GM21529 (cell line): ENCODE results near the gene OSGEPL1.
"Not testable (repeated sequence)": the region's sequence is repeated elsewhere in the genome, so short reads cannot be mapped to it uniquely, and the experiment has no call there.

Source experiments
- ATAC-seq: cut with Tn5 transposase; IDR thresholded peaks from one replicate; pipeline ENCODE4 v1.9.1; 2021; ENCODE audit not compliant: unreplicated experiment

The OSGEPL1 gene, protein sequence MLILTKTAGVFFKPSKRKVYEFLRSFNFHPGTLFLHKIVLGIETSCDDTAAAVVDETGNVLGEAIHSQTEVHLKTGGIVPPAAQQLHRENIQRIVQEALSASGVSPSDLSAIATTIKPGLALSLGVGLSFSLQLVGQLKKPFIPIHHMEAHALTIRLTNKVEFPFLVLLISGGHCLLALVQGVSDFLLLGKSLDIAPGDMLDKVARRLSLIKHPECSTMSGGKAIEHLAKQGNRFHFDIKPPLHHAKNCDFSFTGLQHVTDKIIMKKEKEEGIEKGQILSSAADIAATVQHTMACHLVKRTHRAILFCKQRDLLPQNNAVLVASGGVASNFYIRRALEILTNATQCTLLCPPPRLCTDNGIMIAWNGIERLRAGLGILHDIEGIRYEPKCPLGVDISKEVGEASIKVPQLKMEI

DNA sequence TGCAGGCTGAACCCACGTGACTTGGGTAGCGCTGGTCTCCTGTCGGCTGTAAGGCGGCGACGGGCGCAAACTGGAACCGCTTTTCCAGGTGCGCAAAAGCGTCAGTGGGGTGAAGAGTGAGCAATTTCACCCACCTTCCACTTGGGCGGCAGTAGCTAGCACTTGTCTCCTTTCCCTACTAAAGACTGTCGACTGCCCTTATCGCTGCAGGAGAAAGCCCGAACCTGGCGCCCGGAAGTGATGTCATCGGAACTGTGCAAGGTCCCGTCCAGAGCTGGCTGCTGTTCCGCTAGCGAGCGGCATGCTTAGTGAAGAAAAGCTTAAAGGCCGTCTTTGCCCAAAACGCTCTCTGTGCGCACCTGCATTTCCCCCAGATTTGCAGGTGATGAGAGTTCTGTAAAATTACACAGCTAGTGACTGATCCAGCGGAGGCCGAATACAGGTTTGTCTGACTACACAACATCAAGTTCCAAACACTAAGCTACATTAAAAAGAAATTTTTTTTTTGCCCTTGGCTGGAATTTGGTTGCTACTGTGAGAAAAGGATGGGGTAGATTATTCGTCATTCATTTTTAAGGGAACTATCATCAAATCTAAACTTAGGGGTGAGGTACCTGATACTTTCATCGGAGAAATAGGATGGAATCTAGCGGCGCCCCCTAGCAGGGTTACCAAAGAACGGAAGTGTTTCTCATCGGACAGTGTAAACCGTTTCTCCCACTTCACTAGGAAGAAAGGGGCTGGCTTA is at the start of gene OSGEPL1:
Gene OSGEPL1, minus strand, starts transcription at position 242 of the 748 bp plus-strand sequence. CDS start 1,152 bp downstream, outside the sequence.
- peak; percentile 96 for ATAC-seq

DNA sequence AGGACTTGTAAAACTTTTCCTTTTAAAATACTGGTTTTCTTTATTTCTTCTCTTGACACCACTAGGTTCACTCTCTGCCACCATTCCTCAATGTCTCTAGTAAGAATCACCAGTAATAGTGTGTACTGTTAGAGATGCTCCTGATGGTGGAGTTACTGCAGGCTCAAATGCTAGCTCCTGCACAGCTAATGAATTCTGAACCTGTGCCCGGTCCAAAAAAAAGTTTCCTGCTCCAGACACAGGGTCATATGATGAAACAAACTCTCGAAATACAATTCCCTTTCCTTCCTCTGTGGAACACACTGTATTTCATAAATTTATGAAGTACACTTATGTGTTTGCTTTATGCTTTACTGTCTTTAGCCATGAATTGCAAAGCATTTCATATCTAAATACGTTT is 40.8 kb upstream of the OSGEPL1 start:
- ATAC-seq, result no peak

DNA sequence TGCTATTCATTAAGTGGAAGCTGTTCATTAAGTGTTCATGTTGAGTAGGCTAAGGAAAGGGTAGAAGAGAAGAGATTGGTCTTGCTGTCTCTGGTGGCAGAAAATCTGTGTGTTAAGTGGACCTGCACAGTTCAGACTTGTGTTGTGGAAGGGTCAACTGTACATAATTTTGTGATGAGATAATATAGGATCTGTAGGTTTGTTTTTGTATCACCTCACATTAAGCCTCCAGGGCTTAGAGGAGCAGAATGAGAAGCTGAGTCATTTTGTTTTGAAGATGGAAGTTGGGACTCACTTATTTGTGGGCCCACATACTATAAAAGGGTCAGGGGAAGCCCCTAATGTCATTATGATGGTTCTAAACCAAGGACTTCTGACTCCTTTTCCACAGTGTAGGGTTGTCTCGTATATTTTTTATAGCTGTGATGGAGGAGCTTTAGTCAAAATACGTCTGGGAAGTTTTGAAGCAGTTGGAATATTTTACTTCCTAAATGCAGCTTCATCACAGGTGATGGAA is 39.9 kb upstream of the OSGEPL1 start:
- no peak for ATAC-seq

DNA sequence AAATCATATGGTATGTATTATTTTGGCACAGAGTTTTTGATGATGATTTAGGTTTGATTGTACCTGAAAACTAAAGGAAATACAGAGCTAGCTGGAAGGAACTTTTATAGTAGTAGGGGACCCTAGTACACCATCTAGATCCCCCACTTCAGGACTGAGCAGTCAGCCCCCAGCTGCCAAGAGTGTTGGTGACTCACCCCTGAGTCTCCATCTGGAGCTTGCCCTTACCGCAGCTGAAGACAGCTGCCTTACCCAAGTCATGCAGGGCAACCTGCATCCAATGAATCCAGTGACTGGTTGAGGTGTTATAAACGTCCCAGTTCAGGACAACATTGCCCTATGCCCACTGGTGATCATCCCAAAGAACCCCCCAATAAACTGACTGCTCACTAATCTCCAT is 36.9 kb upstream of the OSGEPL1 start:
- ATAC-seq, result no peak

DNA sequence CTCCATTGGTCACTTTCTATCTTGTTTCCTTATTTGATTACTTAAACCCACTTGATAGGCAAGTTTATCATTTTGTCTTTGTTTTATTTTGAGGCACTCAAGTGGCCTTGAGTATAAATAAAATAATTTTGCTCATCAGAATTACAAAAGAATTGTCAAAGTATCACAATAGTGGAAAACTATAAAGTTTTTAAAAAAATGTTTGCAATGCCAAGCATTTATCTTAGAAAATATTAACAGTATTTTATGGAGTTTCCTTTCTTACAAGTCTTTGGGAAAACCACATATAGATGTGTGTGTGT is 36.4 kb upstream of the OSGEPL1 start:
- no peak for ATAC-seq

DNA sequence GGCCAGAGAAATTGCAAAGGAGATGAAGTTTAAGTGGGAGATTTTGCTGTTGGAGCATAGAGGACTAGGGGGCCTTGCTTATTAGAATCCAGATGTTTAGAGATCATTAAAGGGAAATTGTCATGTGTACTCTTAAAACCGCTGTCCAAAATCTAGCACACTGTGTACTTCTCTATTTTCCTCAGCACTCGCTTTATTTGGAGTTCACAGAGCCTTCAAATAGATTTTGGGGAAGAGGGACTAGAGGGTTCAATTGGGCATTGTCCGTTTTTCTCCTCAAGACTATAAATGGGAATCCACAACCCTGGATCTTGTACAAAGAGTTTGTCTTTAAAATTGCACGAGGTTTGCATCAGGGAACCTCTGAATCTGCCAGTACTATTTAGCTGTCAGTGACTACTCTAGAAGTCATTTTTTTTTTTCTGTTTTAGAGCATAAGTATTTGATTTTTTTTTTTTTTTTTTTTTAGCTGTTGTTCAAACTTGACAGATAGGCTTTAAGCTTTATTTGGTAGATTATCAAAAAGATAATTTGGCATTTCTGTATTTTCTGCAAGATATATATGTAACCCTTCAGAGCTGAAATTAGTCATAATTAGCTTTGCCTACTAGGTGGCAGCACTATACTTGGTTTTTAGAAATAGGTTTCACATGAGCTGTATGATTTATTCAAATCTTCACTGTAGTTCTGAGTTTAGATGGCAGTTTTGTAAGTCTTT is 35.9 kb upstream of the OSGEPL1 start:
- ATAC-seq, result peak; percentile 85

DNA sequence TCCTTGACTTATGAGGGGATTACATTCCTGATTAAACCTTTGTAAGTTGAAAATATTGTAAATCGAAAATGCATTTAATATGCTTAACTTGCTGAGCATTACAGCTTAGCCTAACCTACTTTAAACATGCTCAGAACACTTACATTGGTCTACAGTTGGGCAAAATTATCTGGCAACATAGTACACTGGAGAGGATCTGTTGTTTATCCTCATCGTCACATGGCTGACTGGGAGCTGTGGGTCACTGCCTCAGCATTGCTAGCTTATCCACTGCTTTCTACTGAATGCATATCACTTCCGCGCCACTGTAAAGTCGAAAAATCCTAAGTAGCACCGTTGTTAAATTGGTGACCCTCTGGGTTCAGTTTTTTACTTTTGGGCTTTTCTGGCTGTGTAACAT is 35.3 kb upstream of the OSGEPL1 start:
- ATAC-seq, result no peak

DNA sequence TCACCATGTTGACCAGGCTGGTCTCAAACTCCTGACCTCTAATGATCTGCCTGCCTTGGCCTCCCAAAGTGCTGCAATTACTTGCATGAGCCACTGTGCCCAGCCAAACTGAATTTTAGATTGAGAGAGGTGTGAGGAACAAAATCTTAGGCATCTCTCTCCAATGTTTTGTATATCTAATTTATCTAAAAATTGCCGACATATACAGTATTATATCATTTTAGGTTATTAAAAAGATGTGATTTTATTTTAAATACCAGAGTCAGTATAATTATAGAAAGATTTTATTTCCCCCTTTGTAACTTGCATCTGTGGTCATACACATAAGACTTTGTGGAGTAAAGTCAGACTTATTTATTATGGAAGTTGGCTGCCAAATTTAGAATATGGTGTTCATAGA is 31.7 kb upstream of the OSGEPL1 start:
- no peak for ATAC-seq

DNA sequence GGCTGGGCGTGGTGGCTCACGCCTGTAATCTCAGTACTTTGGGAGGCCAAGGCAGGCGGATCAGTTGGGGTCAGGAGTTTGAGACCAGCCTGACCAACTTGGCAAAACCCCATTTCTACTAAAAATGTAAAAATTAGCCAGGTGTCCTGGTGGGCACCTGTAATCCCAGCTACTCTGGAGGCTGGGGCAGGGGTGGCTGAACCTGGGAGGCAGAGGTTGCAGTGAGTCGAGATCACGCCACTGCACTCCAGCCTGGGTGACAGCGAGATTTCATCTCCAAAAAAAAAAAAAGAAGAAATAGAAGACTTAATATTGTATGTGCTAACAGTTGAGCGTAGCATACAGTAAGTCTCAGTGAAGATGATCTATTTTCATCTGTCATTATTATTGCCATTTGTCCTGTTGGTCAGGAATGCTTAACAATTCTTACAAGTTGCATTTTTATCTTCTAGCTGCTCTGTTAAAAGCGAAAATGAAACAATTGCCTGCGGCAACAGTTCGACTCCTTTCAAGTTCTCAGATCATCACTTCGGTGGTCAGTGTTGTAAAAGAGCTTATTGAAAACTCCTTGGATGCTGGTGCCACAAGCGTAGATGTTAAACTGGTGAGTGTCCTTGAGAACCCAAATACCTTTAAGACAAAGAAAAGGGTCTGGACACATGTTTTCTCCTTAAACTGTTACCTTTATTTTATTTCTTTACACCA is 28.9 kb upstream of the OSGEPL1 start:
- peak; percentile 59 for ATAC-seq

DNA sequence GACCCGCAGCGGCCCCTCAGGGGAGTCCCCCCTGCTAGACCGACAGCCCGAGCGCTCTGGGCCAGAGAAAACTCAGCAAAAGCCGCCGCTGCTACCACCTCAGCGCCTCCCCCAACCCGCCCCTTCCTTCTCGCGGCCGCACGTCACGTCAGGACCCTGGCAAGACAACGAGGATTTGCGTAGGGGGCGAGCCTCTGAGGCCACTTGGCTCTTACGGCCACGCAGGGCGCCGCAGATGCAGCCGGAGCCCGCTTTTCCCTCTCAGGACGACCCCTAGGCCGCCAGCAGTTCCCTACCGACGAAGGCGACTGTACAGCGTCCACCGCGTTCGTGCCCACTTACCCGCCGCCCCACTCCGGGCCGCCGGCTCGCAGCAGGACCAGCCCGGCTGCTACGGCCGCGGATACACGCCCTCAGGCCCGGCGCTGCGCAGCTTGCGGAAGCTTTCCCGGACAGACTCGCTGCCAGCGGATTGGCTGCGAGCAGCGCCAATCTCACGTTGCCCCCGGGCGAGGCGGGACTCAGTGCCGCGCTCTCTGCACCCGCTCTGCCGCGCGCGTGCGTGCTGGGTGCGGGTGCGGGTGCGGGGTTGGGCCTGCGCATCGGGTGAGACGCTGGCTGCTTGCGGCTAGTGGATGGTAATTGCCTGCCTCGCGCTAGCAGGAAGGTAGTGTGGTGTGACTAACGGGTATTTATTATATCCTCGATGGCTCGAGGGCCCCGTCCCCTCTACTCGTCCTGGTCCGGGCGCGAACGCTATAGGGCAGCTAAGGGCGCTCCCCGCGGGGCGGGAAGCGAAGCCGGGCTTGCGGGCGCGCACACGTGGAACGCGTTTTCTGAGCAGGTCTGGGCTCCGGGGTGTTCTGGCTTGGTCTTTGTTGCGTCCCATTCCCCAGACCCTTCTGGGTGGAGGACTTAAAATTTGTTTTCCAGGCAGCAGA is 21.6 kb upstream of the OSGEPL1 start, which contains the start of the genes ORMDL1 and PMS1:
Gene ORMDL1, minus strand, starts transcription at position 413 of the 941 bp plus-strand sequence. CDS start 1,744 bp downstream, outside the sequence.
Gene PMS1, plus strand, starts transcription at position 524 of the 941 bp plus-strand sequence. CDS start 7,360 bp downstream, outside the sequence.
- ATAC-seq, result peak; percentile 92

DNA sequence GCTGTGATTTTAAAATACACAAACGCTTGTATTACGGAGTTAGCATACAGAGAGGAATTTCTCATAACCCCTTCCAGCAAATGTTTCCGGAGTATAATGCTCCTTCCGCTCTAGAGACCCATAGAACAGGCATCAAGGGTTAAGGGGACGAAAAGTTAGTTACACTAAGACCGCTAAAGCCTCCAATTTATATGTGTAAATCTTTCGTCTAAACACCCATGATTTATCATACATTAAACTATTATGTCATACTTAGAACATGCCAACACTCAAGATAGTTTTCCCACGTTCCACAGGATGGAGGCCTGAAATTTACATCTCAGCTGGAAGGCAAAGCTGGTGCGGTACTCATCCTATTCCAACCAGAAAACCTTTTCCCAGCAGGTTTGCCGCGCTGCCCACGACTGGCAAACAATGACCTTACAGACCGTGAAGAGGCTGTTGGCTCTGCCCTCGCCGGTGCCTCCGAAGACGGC is 20.9 kb upstream of the OSGEPL1 start:
- peak; percentile 15 for ATAC-seq

DNA sequence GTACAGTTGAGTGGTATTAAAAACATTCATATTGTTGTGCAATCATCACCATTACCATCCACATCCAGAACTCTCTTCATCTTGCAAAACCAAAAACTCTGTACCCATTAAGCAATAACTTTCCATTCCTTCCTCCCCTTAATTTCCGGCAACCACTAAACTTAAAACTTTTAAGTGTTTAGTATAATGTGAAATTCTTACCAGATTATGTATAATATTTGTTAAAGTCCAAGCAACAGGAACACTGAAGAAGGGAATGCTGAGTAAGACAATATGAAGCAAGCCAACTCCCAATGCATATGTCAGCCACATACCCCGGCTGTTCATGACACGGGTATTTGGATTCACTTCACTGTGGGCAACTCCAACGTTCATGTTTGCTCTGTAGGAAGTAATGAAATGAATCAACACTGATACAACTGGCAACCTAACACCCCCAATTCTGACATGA is 19.7 kb upstream of the OSGEPL1 start:
- ATAC-seq, result no peak

DNA sequence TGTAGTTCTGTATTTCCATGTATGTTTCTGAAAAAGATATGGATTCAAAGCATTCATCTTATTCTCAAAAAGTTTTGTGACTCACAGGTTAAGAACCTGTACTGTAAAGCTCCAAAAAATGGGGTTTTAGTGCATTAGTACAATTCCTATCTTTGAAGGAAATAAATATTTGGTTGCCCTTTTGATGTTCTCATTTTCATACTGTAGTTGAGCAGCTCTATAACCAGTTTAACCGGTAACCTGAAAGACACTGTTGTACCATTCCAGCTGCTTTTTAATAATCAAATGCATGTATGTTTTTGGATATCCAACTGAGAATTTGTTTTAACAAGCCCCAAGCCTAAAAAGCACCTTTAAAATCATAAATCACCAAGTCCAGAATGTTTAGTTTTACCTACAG is 9.6 kb upstream of the OSGEPL1 start:
- no peak for ATAC-seq

DNA sequence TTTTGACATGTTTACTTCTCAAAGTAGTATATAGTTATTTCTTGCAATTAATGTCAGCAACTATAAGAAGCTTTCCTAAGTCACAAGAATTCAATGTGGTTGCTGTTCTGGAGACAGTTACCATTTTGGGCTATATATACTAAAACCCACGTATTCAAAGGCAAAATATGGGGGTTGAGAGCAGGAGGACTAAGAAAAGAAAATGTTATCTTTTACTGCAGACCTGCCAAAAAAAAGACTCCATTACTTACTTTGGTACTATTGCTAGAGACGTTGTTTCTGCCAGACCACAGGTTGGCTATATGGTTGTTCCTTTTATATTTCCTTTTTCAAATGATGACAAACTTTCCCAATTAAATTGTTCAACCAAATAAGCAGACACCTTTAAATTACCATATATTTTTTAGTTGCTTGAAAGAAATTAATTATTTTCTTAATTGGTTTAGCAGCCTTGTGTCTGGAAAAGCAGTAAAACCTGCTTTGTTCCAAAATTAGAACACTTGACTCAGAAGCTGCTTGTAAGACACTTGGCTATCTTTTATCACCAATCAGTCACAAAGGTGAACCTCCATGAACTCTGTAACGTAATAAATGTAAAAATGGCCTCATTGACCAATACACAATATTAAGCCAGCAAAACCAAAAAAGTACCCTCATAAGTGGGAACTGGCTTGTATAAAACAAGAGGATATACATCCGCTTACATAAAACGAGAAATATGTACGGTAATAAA is 8.2 kb upstream of the OSGEPL1 start:
- ATAC-seq, result no peak

DNA sequence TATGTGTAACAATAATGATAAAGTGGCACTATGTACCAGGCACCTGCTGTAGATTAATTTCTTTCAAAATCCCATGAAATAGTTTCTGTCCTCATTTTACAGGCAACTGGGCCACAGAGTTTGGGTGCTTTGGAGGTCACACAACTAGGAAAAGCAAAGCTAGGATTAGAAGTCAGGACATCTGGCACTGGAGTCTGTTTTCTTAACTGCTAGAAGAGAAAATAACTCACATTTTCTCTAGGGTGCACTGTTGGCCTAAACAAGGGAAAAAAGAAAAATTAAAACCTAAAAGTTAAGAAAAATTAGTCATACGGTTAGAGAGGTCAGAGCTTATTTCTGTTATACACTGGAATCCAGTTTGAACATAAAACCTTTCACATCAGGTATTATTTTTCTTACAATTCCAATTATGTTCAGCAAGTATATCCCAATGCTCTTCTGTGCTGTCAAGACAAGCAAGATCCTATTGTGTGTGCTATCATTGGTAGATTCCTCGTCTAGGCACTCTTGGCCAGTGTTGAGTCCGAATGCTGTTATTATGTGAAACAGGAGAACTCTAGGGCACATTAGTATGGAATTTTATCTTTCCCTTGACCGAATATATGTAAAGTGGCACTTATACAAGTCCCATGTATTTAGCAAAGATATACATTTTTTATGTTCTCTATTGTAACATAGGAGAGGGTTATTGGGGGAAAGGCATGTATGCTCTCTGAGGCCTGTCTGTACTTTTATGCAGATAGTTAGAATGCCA is 1.5 kb upstream of the OSGEPL1 start:
- no peak for ATAC-seq

DNA sequence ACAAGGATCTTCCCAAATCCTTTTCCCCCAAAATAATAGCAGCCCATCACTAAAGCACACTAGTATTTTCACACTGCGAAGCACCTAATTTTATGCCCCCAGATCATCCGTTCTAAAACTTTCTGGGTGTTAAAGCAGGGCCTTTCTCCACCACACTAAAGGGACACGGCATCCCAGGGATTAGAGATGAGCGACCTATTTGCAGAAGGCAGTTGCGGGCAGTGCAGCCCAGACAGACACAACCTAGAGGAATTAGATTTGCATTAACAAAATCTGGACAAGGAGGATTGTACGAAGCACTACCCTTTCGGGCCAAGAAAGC is 402 bp downstream of the OSGEPL1 start:
- no peak for ATAC-seq

DNA sequence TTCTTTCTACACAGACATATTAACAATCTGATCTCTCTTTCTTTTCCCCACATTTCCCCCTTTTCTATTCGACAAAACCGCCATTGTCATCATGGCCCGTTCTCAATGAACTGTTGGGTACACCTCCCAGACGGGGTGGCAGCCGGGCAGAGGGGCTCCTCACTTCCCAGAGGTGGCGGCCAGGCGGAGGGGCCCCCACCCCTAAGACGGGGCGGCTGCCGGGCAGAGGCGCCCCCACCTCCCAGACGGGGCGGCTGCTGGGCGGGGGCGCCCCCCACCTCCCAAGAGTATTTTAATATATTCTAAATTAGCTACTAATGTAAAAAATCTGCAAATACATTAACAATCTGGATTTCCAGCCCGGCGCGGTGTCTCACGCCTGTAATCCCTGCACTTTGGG is 2.4 kb downstream of the OSGEPL1 start:
- ATAC-seq, result not testable (repeated sequence)

DNA sequence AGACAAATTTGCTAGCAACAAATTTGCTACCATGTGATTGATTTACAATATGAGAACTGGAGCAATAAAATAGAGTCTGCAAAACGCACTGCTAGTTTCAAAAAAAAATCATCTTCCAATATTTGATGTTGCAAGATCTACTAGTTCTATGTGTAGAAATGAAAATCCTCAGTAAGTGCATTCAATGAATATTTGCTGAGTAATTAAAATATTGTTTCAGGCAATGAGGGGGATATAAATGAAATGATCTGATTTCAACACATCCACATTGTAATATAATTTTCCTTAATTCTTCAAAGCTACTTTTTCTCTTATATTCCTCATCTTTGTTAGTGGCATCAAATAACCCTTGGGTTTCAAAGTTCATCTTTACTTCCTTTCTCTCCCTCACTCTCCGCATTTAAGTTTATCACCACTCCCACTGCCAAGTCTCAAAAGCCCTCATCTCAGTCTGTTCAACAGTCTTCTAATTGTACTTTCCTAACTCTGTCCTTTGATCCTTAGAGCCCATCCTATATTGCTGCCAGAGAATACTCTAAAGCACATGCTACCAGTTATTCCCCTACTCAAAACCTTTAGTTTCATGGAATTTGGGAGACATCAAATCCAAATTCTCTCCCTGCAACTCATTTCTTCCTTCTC is 6.2 kb downstream of the OSGEPL1 start:
- ATAC-seq, result no peak
